GM21423 (cell line): Measurements from ENCODE around the gene FOXD4.
A peak's percentile ranks its signal among the peaks of the same experiment; 100 is the strongest.
"Not testable (repeated sequence)": the region's sequence is repeated elsewhere in the genome, so short reads cannot be mapped to it uniquely, and the experiment has no call there.

Experiments used
- ATAC-seq: cut with Tn5 transposase; IDR thresholded peaks from one replicate; pipeline ENCODE4 v1.9.1; 2021; ENCODE audit warnings: mild to moderate bottlenecking, moderate library complexity; ENCODE audit not compliant: unreplicated experiment

FOXD4 gene

DNA sequence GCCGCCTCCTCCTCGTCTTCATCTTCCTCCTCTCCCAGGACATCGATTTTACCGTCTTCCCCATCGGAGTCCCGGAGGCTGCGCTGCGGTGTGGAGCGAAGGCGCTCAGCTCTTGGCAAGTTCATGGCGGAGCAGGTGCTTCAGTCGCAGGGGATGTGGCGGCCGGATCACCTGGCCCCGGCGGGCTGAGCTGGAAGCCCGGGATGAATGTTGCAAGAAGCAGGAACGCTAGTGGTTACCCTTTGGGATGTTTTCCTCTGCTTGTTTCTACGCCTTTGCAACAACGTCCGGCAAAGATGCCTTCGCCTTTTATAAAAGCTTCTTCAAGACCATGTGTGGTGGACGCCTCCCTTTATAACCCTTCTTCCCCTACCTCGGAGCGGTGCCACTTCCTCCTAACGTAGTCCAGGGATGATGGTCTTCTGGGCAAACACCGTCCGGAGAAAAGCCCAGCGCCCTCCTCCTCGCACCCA lies at the start of gene FOXD4:
Gene FOXD4 (minus strand): TSS at position 423 of the 473 bp plus-strand sequence. CDS start 298 bp downstream, at position 125.
- ATAC-seq, result not testable (repeated sequence)

DNA sequence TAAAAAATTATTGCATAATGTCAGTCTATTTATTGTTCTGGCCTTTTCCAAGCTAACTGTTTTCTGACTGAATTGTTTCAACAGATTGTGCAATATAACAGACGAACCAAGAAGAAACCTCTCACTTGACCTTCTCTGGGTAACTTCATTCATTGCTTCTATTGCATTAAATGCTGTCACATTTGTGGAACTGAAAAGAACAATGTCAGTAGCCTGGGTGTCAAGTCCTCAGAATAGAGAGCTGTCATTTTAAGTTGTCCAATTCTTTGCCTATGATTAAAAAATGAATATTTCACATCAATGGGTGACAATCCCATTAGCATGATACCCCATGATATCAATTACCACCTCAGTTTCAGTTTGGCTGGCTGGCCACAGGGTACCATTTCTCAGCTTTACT lies 41.7 kb upstream of the FOXD4 start:
- ATAC-seq, result not testable (repeated sequence)

DNA sequence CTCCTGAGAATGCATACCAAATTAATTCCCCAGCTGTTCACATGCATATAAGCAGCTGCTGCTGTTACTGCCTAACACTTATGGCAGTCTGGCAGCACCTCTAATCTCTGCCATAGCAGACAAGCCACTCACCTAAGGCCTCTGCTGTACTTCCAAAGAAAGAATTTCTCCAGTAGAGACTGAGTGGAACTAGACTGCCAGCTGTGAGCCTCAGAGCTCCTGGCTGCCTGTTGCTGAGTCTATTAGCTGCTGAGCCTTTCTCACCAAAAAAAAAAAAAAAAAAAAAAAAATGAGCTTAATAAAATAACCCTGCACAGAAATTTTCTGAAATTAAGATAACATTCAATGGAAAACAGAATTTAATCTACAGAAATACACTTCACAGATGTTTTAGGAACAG lies 33.0 kb upstream of the FOXD4 start:
- not testable (repeated sequence) for ATAC-seq

DNA sequence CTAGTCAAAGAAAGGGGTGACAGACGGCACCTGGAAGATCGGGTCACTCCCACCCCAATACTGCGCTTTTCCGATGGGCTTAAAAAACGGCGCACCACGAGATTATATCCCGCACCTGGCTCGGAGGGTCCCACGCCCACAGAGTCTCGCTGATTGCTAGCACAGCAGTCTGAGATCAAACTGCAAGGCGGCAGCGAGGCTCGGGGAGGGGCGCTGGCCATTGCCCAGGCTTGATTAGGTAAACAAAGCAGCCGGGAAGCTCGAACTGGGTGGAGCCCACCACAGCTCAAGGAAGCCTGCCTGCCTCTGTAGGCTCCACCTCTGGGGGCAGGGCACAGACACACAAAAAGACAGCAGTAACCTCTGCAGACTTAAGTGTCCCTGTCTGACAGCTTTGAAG lies 21.7 kb upstream of the FOXD4 start:
- ATAC-seq, result not testable (repeated sequence)

DNA sequence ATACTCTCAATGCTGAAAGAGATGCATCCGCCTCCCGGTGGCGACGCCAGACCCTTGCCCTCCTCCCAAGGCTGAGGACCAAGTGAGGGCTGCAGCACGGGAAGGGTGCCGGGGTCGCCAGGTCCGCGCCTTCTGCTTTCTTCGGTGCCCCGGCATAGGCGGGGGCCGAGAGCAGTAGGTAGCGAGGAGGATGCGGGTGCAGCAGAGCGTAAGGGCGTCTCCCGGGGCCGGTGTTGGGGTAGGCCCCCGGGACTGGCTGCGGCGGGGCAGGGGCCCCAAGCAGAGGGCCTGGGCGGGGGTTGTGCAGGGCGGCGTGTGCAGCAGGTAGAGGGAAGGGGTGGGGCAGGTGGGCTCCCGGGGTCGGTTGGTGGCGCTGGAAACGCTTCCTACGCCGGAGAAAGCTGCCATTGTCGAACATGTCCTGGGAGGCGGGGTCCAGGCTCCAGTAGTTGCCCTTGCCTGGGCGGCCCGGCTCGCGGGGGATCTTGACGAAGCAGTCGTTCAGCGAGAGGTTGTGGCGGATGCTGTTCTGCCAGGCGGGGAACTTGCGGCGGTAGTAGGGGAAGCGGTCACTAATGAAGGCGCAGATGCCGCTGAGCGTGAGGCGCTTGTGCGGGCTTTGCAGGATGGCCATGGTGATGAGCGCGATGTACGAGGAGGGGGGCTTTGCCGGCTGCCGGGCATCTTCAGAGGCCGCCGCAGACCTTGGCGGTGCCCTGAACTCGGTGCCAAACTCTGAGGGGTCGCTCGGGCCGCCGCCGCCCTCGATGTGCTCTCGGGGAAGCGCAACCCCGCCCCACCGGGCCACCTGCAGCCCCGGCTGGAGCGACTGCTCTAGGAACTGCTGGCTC lies 848 bp downstream of the FOXD4 start:
- ATAC-seq, result not testable (repeated sequence)

DNA sequence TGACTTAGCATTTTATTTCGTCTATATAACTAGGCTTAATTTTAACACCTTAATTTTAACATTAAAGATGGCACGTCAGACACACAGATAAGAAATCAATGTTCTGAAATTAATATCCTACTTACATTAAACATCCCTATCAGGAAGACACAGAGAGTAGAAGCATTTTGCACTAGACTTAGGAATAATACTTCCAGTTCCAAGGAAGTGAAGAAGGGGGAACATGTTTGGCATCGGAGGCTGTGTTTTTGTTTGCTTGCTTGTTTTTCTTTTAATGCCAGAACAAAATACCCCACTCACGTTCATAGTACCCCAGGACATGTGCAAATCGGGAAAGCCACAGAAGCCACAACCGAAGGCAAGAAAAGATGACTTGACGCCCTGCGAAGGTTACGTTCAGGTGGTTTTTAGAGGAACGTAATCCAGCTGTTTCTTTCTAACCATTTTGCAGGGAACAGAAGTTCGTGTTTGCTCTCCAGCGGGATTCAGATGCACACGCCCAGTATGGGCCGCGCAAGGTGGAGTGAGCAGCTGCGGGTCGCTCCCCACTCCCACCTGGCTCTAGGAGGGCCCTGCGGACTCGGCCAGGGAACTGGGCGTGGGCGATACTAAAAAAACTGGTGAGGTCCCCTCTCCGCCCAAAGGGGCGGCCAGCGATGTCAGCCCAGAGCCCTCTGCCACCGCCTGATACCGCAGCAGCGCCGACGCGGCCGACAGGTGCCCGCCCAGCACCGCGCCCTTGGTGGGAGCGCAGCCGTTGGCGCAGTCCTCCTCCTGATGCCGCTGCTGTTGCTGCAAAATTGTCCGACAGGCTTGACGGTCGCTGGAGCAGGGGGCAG lies 1.8 kb downstream of the FOXD4 start:
- not testable (repeated sequence) for ATAC-seq

DNA sequence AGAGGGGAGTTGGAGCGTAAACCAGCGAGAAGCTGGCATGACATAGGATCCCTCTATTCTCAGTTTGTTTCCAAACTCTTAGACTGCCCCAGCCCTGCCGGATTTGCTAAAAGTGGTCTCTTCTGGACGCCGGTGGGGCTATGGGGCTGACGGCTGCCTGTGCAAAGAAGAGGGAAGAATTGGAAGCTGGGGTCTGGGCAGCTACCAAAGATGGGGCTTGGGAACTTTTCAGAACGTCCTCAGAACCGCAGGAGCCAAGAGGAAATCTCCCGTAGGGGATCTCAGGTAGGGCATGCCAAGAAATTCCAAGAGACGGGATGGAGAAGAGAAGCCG lies 3.1 kb downstream of the FOXD4 start:
- not testable (repeated sequence) for ATAC-seq

DNA sequence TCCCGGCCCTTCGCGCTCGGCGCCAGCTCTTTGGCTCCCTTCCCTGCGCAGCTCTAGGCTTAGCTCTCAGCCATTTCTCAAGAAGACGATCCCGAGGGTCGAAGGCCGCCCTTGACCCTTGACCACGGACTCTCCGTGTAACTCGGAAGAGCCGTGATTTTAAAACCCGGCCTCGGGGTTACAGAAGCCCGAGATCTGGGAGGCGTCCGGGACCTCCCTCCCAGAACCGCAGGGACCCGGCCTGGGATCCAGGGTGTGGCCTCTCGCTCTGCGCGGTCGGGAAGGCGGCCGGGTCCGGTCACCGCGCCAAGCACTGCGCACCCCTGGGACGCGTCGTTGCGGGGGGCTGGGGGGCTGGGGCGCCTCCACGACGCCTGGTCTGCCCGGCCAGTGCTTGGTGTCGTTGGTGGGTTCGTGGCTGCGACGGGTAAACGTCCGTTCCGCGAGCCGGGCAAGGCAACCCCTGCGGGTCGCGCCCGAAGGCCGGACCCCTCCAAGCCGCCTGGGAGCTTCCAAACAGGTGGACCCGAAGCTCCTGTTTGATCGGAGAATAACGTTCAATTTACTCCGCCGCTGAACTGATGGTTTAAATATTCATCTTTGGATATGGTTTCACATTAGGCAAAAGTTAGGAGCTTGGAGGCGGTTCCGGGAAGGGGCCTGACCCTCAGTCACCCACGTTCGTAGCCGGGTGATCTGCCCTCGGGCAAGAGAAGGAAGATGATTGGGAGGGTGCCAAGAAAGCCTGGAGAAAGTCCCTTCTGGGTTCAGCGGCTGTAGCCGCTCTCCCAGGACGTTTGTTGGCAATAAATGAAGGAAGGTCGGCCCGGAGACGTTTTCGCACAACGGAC lies 3.7 kb downstream of the FOXD4 start:
- peak; percentile 21 for ATAC-seq

DNA sequence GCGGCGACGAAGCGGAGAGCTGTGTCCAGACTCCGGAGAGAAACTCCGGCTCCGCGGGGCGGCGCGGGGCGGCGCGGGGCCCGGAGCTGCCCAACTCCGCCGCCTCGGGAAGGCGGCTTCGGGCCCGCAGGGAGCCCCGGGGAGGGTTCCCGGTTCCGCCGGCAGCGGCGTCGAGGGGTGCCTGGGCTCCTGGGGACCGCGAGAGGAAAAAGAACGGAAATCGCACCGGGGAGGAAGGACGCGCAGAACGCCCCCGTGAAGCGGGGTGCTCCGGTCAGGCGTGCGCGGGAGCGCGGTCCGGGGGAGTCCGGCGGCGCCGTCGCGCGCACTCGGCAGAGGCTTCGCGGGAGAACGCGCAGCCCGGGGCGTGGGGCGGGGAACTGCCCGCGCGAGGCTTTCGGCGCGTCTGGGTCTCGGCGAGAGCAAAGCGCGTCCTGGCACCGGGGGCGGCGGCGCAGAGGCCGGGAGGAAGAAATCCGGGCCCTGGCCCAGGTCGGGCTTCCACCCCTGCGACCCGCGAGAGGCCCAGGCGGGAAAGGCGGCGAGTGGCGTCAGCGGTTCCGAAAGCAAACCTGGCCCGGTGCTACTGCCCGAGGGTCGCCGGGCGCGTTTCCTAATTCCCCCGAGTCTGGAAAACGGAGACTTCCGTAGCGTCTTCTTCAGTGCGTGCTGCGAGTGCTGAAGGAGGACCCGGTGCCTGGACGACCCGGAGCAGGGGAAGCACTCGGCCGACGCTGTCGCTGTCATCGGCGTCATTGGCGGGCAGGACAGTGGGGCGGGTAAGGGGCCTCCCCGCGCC lies 4.5 kb downstream of the FOXD4 start:
- peak; percentile 61 for ATAC-seq

DNA sequence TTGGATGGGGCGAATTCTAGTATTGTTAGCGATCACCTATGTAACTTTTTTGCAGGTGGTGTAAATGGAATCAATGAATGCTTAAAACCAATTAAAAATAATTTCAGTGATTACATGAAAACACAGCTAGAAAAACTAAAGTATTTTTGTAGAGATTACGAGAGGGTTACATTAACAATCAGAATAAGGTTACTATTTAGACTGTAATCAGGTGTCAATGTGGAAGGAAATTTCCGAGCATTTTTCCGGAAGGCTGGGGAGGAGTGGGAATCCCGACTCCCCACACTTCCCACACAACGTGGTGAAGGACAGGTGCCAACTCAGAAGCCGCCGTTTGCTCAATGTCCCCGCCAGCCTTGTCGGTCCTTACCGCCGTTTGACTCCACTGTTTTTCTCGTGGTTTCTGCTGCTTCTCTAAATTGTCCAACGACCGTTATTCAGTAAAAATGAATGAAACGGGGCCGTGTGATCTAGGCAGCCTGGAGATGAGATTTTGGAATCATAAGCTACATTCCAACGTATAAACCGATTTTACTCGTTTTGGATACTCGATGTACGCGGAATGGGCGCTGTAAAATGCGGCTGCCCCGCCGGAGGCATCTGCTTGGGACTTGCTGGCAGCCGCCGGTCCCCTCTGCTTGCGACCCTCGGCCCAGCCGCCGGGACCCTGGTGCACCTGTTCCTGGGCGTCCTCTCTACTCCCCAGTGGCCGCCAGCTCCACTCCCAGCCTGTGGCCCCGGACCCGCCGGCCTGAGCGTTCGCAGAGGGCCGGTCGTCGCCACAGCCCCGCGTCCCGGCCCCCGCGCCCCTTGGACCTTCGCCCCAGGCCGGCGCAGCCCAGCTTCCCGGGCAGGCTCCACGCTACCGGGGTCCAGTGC lies 5.4 kb downstream of the FOXD4 start:
- ATAC-seq, result not testable (repeated sequence)

DNA sequence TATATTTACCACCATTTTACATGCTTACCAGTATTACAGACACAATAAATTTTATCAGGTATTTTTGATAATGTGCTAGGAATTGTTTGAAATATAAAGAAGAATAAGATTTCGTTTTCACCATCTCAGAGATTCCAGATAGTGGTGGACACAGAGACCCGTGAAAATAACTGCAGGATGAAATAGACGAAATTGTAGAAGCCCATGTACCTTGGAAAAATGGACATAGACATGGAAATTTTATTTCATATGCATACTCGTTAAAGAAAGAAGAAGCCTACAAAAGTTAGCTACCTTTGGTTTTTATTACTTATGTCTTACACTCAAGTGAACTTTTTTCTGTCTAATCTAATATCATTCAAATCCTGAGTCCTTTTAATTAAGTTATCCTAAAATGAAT lies 7.5 kb downstream of the FOXD4 start:
- ATAC-seq, result not testable (repeated sequence)

DNA sequence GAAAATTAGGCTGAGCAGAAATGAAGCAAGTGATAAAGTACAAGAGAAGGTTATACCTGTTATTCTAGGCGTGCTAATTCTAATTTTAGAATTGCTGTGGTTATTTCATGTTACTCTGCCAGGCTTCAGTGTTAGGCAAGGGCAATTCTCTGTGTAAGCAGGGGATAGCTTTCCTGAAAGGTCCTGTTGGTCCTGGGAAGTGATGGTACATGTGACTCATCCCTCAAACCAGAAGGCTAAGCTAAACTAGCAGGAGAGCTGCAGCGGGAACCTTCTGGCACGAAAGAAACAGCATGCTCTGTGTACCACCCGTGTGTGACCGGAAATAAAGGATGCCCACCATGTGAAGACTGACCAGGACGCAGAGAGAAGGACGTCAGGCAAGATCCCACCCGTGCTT lies 8.7 kb downstream of the FOXD4 start:
- ATAC-seq, result not testable (repeated sequence)

DNA sequence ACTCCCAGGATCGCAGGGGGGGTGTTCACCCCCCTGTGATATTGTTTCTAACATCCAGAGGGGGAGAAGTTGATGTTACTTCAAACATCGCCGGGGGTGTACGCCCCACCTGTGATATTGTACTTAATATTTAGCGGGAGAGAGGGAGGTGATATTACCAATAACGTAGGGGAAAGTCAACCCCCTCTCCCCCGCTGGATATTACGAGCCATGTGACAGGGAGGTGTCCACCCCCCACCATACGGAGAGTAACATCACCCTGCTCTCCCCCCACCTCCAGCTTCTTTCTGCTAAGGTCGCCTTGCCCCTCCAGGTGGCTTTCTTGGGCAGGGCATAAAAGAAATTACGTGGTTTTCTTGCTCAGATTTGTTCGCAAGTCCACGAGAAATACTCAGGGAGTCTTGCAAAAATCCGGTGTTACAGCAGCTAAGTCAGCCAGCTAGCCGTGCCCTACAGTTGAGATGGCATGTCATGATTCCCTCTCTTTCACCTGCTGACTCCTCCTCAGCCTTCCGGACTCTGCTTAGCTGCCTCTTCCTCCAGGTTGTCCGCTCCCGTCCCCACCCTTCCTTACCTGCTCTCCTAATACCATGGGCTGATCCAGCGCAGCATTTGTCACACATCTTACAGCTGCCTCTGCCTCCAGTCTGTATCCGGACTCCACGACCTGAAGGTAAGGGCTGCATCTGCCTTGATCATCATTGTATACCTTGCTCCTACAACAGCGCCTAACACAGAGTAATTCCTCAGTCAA lies 9.3 kb downstream of the FOXD4 start:
- not testable (repeated sequence) for ATAC-seq

DNA sequence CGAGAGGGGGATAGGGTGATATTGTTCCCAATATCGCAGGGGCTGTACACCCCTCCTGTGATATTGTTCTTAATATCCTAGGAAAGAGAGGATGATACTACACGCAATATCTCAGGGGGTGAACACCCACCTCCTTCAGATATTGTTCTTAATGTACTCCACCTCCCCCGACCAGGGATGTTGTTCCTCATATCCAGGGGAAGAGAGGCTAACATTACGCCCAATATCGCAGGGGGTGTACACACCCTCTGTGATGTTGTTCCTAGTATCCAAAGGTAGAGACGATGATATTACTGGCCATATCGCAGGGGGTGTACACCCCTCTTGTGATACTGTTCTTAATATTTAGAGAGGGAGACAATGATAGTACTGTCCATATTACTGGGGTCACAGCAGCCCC lies 12.2 kb downstream of the FOXD4 start:
- ATAC-seq, result not testable (repeated sequence)

DNA sequence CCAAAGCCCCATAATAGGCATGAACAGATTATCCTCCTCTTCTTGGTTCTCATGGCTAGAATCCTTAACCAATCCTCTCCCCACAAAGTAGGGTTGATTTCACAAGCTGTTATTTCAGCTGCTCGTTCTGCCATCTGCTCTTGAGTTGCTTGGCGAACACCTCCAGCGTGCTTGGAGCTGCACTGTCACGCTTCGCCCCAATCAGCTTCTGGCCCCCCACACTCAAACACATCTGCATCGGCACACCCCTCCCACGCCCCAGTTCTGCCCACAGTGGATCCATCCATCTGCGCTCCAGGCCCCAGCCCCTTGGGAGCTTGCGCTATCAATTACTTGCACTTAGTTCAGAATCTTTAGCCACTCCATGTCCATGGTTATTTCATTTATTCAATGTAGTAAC lies 17.8 kb downstream of the FOXD4 start:
- not testable (repeated sequence) for ATAC-seq

DNA sequence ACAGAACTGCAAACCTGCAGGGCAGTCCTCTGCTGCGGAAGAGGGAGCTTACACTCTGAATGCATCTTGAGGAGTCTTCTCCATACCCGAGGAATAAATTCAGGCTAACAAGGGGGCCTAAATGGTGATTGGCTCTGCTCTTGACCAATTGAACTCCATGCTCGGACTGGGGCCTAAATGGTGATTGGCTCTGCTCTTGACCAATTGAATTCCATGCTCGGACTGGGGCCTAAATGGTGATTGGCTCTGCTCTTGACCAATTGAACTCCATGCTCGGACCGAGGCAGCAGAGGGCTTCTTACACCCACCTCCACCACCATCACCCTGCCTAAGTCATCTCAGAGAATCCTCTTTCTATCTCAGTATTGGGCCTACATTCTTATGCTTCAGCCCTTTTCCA lies 18.4 kb downstream of the FOXD4 start:
- ATAC-seq, result not testable (repeated sequence)

DNA sequence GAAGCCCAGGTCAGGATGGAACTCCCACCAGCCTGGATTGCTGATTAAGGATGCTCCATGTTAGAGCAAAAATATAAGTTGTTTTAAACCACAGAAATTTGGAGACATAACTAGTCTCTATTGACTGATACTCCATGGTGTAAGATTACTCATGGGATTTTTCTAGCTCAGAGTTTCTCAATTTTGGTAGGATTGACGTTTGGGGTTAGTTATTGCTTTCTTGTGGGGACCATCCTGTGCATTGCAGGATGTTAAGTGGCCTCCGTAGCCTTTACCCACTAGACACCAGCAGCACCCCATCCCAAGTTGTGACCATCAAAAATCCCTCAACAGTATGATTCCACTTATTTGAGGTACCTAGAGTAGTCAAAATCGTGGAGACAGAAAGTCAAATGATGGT lies 19.4 kb downstream of the FOXD4 start:
- ATAC-seq, result not testable (repeated sequence)

DNA sequence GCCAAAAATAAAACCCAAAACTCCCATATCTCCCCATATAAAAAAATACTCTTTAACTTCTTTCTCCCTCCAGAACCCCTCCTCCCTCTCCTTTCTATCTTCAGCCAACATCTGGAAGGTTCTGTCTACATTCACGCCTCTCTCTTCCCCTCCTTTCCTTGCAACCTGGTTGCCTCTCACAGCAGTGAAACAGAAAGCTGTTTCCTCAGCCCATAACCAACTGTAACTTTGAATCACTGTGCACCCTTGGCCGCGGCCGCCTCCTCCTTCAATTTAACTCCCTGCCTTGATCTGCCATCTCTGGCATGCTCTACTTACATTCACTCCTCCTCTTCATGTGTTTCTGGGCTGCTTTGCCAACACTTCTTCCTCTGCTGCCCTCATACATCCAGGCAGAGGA lies 23.2 kb downstream of the FOXD4 start:
- not testable (repeated sequence) for ATAC-seq
